GM19372 (cell line): ENCODE measurements around the gene UNC13B.

Experiments
- ATAC-seq: cut with Tn5 transposase; IDR thresholded peaks from one replicate; pipeline ENCODE4 v1.9.1; 2021; ENCODE audit warnings: mild to moderate bottlenecking, low read depth, moderate library complexity; ENCODE audit not compliant: unreplicated experiment

UNC13B gene

DNA sequence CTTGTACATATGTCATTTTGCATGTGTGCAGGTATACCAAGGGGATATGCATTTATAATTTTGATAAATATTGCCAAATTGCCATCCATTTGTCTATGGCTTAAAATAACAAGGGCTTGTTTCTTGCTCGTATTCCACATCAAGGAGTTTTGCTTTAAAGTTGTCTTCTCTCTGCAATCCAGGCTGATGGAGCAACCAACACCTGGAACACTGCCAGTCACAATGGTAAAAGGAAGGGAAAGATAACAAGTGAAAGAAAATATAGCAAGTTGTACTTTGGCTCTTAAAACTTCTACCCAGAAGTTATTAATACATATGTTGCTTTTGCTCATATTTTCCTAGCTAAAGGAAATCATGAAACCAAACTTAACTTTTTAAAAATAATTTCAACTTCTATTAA is 156.9 kb downstream of the UNC13B start:
- ATAC-seq: no peak

GRCh38 chr9:35322075-35322885 is 160.5 kb downstream of the UNC13B start:
- no peak for ATAC-seq

GRCh38 chr9:35324966-35325365 is 163.2 kb downstream of the UNC13B start:
- no peak for ATAC-seq

DNA sequence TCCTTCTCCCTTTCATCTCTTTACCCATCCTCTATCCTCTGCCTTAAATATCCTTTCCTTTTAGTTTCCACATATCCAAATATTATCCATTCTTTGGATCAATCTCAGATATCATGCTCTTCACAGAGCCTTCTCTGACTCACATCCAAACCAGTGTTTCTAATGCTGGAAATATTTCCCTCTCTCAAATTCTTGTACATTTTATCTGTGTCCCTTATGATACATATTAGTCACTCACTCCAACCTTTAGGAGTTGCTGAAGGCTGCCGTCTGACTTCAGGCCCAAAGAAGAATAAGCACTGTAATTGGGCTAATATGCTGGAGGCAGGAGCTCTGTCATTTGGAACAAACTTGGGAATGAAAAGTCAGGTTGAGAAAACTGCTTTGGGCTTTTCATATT is 171.7 kb downstream of the UNC13B start:
- ATAC-seq: no peak

- ATAC-seq: no peak
These were observed 173.4 kb downstream of the UNC13B start for GRCh38 chr9:35335164-35335563.

DNA sequence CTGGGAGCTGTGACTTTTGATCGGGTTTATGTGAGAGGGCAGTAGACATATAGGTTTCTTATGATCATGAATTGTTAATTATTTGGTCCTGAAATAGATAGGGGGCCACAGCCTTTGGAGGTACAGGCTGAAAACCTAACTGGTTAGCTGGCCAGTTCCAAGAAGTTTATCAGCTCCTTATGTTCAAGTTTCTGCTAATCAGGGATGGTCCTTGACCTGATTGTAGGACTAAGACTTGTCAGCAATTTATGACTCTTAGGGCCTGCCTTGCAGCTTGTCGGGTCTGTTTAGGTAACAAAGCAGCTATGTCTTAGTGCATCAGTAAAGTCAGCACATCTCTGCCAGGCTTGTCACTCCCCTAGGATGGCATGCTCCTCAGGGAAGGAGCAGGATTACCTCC is 176.3 kb downstream of the UNC13B start:
- ATAC-seq: no peak

DNA sequence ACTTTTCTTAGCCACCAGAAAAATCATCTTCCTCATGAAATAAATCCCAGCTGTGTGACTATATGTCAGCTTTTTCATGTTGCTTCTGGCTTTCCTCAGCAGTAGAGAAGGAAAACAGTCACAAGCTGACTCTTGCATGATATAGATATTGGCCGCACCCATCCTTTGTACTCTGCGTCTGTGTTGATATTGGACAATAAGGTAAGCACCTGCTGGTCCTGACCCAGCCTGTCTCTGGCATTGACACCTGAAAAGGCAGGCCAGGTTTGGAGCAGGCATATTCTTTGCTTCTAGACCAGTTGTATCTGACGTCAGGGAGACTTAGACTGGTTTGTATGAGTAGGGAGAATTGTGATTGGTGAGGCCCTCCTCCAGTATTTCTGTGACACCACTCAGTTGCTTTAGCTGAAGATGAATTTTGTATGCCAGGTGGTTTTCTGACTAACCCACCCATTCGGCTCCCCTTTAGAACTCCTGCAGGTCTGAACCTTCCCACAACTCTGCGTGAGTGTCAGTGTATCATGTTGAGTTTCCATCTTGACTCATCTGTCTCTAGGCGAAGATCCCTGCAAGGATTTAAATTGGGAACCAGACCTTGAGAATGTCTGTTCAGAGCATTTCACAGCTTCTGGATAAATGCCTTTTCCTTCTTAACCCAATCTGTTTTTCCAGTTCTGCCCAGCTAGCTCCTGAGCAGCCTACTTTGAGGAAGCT is 176.9 kb downstream of the UNC13B start:
- no peak for ATAC-seq

DNA sequence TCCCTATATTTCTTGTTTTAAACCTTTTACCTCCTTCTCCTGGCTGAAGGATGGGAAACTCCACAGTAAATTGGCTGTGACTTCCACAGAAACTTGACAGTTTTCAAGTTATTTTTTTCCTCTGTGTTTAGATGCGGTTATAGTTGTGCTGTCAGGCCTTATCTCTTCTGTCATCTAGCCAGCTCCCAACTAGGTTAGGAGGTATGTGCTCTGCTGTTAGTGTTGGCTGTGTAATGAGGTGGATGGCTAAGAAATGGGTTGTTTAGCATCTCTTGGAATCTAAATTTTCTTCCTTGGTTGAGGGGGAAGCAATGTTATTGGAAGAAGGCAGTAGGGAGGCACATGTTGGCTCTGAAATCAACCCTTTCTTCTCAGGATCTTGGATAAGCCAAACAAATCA is 178.2 kb downstream of the UNC13B start:
- ATAC-seq: no peak

GRCh38 chr9:35341021-35341420 is 179.2 kb downstream of the UNC13B start:
- no peak for ATAC-seq

- no peak for ATAC-seq
These were observed 179.8 kb downstream of the UNC13B start for GRCh38 chr9:35341585-35341984.

- ATAC-seq: no peak
These were observed 180.6 kb downstream of the UNC13B start for GRCh38 chr9:35342221-35342958.

- ATAC-seq: no peak
These were observed 186.3 kb downstream of the UNC13B start for GRCh38 chr9:35348109-35348508.

DNA sequence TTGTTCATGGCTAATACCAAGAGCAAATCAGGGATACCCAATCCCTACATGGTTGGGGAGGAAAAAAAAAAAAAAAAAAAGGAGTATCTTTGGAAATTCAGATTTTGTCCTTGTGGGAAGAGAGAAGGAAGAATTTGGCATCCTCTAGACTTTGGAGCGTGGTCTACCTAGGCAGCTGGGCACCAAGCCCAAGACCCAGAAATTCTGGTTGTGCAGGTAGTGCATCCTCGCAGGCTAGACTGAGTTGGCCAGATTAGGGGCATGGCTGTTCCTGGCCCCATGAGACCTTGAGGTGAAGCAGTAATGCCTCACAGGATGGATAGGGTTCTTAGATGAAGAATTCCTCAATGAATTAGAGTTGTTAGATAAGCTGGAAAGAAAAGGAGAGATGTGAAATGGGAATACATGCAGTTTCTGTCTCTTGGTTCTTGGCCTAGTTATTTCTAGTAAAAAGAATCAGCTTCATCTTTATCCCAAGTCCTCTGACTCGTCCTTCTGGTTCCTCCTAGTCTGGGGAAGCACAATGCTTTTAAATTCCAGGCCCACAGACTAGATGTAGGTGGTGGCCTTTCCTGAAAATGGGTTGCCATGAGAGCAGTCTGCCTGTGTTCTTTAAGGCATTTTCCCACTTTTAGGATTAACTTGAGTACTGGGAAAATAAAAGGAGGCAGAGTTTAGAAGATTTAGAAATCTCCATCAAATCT is 187.6 kb downstream of the UNC13B start:
- no peak for ATAC-seq

- ATAC-seq: no peak
These were observed 188.4 kb downstream of the UNC13B start for GRCh38 chr9:35350212-35350611.

- no peak for ATAC-seq
These were observed 189.2 kb downstream of the UNC13B start for GRCh38 chr9:35350827-35351549.

GRCh38 chr9:35353731-35354365 is 192.0 kb downstream of the UNC13B start:
- ATAC-seq: no peak

- no peak for ATAC-seq
These were observed 194.1 kb downstream of the UNC13B start for GRCh38 chr9:35355939-35356338.

GRCh38 chr9:35357116-35357515 is 195.3 kb downstream of the UNC13B start:
- no peak for ATAC-seq

DNA sequence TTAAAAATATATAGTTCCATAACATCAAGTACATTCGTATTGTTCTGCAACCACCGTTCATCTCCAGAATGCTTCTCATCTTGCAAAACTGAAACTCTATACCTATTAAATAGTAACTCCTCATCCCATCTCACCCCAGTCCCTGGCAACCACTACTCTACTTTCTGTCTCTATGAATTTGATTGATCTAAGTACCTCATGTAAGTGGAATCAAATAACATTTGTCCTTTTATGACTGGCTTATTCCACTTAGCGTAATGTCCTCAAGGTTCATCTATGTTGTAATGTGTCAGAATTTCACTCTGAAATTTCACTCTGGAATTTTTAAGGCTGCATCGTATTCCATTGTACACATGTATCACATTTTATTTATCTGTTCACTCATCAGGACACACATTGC is 196.0 kb downstream of the UNC13B start:
- ATAC-seq: no peak
